Activated effector memory CD4-positive, alpha-beta T cell treated with anti-CD3 and anti-CD28 coated beads, Interleukin-2, amount 50 U/mL, for 16 hours (primary cell): ENCODE results near the gene SORCS2.

Experiments used
- DNase-seq: peaks from one replicate; pipeline ENCODE4 v3.0.0-alpha.2; 2020

SORCS2 gene

DNA sequence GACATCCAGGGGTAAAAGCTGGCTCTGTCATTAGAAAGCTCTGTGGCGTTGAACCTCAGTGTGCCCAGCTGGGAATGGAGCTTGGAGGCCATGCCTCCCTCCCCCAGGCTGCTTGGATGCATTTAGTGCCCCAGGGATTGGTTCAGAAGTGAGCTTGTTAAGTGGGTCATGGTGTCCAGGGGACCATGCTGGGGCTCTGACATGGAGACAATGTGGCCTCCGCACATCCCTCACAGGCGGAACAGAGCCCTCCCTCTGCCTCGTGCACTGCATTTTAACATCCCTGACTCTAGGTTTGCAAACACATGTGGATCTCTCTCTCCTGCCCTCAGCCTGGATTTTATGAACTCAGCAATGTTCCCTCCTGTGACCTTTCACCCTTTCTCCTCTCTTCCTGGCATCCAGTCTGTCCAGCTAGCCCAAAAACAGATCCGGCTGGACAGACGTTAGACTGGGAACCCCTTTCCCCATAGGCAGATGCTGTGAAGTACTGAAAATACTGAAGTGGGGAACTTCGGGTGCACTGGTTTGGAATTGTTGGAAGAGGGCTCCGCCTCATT is 81.5 kb downstream of the SORCS2 start:
- no peak for DNase-seq

DNA sequence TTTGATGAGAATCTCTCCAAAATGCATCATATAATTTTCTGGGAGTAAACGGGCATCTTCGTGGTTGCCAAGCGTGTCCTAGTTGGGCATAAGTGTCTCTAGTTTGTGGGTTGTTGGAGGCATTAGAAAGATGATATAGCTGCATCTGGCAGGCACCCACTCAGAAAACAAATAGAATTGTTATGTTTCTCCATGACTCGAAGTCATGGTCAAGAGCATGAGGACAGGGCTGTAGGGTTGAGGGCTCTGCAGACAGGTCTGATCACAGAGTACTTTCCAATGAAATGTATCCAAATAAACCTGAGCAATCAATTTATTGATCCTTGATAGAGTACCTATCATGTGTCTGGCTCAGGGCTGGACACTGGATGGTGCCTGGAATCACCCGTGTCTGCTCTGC is 82.7 kb downstream of the SORCS2 start:
- DNase-seq, result no peak

DNA sequence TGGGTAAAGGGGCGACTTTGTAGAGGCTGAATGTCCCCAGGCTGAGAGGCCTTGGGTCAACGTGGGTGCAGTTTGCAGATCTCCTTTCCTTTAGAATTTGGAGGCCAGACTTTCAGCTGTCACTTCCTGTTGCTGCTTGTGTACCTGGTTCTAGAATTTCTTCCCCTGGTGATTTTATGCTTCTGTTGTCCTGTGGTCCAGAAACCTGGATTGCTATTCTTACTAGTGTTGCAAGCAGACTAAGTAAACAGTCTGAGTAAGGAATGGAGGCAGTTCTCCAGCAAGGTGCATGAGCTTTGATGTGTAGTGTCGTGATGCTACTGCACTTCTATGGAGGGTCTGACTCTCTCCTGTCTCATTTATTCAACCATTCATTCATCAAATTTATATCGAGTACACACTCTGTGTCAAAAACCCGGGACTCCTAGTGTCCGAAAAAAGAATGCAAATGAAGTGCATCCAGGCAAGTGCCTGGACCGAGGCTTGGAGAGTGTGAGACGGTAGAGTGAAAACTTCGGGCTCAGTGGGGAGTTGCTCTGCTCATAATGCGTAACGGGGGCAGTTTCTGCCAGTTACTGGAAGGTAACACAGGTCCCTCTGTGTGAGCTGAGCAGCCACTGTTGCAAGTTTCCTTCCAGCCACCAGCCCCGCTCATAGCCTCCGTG is 83.3 kb downstream of the SORCS2 start:
- no peak for DNase-seq

DNA sequence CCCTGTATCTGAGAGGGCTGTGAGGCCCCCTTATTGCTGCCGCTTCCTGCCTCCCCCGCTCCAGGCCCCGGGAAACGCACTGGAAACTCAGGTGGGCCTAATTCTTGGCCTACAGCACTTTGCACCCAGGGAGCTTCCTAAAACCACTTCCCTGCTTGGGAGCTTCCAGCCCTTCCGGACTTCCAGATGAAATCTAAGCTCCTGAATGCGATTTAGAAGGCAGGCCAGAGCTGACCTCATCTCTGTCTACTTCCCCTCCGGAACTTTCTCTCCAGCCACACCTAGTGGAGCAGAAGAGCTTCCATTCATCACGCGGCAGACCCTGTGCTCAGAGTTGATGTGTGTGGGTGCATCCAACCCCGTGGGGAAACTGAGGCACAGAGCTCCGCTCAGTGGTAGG is 84.2 kb downstream of the SORCS2 start:
- no peak for DNase-seq

DNA sequence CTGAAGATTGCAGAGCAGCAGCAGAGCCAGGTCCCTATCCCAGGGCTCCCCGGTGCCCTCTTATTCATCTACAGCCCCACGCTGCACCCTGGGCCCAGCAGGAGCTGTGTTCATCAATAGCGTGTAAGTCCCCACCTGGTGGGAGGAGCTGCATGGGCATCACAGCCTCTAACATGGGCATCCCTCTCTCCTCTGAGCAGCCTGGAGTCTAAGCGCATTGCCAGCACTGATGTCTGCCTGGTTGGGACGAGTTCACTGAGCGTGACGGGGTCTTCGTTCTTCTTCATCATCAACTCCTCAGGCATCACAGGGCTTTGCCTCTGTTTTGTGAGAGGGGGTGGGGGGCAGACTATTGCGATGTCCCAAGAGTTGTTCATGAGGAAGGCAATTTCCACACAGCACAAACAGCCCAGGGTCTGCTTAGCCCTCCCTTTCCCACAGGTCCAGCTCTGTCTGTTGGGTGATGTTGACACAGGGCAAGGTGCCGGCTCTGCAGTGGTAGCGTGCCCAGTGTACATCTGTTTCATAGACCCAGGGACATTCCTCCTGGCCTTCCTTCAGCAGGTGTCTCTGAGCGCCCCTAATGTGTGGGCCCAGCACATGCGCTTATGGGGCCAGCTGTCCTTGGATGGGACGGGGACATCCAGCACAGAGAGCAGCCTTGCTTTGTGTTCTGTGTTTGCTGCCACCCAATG is 85.9 kb downstream of the SORCS2 start:
- DNase-seq, result no peak

DNA sequence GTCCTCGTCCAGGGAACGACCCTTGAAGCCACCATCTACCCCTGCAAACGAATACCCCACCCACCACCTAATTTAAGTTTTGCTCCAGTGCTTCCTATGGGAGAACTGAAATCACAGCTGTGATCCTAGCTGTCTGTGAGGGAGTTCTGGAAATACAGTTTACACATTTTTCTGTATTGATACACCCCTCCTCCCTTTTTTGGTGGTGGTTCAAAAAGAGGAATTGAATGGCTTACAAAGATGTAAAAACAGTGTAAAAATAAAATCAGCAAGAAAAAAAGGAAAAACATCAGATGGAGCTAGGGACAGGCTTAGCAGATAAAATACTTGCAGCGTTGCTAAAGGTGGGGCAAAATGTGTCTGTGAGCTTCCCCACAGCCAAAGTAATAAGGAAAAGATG is 86.6 kb downstream of the SORCS2 start:
- DNase-seq, result no peak

DNA sequence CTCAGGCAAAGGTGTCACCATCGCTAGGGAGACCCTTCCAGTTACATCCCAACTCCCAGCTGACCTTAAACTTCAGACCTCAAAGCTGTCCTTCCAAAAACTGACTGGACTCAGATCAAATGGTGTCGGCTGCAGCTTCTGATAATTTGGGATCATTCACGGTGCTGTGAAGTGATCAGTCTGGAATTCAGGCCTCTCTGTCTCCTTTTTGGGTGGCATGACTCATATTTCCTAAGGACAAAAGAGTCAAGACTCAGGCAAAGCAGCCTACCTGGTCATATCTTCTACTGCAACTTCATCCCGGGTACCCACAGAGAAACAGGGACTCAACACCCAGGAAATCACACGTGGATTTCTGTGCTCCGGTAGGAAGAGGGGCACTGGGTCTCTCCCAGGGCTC is 87.6 kb downstream of the SORCS2 start:
- DNase-seq, result no peak

DNA sequence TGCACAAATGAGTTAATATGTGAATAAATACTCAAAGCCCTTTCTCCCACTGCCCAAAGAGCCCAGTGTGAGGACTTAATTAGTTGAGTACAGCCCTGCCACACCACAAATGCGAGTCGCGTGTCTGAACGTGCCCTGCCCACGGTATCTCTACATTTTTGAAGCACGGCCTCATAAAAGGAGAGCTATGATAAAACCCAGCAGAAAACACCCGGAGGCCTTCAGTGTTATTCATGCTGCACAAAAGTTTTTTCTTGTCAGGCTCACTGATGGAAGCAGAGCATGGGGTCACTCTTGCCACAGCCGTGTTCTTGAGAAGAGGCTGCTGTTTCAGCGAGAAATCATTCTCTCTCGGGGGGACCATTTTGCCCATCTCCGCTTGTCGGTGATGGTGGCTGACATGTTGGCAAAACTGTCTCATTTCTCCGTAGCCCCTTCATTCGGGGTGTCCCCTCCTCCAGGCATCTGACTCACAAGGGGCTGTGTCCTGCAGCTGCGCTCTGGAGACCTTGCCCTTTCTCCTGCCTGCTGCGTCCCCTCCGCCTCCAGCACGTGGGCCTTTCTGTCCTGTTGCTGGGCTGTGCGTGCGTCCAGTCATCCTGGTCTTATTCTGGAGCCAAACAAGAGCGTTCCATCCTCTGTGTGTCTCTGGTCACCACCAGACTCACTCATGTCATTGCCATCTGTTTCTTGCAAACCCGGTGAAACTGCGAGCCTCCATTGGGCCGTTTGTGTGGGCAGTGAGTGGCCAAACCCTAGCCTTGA is 88.8 kb downstream of the SORCS2 start:
- no peak for DNase-seq

DNA sequence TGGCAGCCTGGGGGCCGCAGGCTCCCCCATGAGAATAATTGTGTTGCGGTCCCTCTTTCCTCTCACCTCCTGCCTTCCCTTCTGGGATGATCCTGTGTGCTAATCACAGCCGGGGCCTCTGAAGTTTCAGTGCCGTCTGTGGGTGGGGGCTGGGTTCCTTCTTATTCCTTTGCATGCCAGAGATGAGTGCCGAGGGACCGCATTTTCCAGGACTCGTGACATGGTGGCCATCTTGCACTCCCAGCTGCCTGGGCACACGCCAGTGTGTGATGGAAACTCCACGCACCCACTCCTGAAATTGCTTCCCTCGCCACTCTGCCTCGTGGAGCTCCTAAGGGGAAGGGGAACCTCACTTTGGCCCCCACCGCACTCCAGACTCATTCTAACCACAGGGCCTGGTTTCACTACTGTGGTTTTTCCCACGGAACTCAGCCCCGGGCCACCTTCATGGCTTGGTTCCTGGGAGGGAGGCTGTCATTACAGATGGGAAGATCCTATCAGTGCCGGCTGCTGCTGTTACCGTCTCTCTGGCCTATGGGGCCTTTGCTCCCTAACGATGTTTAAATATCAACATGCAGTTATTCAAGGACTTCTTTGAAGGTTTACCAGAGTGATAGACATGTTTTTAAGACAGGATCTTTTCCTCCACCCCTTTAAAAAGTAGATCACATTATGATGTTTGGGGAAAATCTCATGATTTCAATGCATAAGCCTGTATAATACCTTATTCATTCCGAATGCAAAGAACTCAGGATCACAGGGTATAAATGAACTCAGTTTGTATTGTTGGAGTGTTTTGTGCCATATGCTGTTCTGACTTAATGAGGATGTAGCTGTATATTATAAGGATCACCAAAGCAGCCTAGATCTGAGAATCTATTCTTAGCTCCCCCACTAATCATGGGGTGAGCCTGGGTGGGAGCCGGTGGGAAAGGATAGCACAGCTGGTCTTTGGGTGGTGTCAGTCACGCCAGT is 89.6 kb downstream of the SORCS2 start:
- no peak for DNase-seq

DNA sequence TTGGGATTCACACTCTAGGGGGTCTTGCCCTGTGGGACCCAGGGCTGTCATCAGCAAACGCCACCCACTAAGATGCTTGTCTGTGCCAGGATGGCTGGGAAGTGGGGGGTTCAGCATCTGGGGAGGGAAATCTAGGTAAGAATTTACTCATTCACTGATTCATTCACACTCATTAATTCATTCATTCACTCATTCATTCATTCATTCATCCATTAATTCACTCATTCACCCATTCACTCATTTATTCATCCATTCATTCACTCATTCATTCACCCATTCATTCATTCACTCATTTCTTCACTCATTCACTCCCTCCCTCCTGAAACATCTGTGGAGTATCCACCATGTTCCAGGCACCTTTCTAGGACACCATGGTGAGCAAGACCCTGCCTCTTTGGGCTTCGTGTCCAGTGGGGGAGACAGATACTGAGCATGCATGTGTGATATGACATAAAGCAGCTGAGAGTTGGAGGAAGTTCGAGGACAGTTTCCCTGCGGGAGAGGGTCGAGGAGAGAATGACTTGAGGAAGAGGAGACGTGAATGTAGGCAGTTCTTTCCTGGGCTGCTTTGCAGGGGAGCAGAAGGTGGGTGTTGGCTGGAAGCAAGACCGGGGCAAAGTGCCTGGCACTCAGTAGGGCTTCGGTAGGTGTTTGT is 90.6 kb downstream of the SORCS2 start:
- DNase-seq, result no peak

DNA sequence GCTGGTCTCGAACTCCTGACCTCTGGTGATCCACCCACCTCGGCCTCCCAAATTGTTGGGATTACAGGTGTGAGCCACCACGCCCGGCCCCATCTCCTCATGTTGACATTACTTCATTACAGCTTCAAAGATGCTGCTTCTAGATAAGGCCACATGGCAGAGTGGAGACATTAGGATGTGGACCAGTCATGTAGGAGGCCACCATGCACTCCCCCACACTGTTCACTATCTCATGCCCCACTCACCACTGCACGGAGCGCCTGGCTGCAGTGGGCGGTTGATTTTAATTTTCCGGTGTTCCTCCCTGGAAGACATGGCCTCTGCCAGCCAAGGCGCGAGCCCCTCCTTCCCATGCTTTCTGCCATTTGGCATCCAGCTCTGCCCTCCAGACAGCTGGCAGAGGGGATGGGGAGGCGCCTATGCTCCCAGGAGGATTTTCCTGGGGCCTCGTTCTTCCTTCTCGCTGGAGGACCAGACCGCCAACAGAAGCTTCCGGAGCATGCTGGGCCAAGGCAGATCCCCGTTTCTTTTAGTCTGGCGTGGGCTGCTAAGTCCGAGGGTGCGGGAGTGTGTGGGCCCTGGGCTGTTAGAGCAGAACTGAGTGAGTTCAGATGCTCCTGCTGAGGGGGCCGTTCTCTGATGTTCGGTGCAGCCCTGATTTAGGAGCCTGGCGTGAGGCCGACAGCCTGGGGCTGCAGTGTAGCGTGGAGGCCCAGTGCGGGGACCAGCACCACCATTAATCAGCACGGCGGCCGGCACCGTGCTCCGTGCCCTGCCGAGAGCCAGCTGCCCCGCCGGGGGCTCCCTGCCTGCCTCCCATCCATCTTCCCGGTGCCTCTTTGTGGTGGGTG is 93.1 kb downstream of the SORCS2 start:
- no peak for DNase-seq

DNA sequence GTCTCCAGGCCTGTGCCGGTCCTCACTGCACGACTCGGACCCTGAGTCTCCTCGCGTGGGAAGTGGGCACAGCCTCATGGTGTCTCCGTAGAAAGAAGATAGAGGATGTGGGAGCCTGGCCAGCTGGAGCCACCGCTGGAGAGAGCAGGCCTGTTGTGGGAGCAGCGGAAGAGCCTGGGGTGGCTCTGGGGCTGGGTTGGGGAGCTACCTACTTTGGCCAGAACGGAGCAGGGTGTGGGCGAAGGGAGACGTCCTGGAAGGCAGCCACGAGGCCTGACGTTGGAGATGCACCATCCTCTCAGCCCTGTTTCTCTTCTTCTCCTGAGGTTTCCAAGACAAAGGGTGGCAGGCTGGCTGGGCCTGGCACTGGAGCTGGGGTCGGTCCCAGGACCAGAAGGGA is 93.8 kb downstream of the SORCS2 start:
- DNase-seq, result no peak

DNA sequence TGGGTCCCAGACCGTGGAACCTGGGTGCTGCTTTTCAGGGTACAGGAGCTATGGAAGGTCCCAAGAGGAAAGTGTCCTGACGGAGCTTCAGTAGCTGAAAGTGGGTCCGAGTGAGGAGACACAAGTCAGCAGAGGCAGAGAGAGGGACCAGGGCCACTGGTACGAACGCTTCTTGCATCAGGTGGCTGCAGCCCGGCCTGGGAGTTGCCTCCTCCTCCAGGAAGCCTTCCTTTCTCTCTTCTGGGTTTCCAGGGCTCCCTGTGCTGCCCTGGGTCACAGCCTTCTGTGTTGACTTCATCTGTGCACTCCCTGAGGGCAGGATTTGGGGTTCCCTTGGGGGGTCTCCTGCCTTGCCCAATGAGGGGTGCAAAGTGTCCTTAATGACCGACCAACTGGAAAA is 94.5 kb downstream of the SORCS2 start:
- no peak for DNase-seq

DNA sequence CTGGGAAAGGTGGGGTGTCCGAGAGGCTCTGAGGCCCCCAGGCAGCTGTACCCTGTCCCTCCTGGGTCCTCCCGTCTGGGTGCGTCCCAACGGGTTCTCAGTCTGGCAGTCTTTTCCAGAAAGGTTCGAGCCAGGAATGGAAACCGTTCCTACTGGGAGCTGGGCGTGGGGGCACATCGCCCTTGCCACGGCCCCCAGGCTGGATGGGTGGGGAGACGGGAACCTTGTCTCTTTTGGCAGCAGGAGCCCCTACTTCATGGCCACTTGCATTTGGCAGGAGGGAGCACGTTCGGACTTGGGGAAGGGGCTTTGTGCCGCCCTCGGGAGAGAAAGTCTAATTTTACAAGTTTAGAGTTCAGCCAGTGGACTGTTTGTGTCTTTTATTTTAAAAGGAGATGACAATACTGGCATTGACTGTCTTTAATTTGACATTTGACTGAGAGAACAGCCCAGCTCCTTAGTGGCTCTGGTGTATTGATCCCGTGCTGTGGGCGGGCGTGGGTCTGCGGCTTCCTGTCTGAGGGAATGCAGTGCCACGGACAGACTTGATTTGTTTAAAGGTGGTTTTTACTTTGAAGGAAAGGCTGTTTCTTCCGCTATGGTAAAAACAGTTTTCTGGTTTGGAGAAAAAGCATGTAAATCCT is 95.1 kb downstream of the SORCS2 start:
- no peak for DNase-seq

DNA sequence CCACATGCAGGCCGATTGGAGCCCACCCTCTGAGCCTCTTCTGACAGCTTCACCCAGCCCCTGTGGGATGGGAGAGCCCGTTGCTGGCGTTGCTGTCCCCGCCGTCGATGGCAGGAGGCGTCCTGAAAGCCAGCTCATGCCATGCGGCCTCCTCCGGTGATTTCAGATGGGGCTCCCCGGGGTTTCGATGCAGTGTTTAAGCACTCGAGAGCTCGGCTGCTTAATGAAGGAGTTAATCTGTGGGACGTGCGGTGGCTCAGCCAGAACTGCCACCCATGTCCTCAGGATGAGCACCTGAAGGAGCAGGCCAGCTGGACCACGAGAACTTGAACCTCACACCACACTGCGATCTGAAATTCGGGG is 95.6 kb downstream of the SORCS2 start:
- DNase-seq, result no peak

DNA sequence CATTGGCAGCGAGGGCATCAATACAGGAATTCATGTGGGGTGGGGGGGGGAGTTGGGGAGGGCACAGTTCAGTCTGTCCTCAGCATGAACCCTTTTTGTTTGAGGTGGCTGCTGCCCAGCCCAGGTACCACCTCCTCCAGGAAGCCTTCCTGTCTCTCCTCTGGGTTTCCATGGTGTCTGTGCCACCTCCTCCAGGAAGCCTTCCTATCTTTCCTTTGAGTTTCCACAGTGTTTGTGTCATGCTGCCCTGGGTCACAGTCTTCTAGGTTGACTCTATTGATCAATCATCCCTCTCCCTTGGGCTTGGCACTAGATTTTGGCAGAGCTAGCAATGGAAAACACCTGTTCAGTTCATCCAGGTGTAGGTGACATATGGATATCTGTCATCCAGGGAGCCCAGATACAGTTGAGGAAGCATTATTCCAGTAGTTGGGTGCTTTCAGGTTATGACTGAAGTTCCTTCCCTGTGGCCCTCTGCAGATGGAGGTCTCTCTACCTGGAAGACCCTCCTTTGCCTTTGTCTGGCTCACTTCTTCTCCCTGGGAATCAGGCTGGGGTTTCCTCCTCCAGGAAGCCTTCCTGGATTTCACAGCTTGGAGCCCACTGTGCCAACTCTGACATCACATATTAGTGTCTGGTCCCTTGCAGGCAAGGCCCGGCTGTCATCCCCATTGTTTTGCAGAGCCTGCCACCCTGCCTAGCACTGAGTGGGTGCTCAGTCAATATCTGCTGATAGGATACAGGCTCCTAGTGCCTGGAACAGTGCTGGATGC is 96.6 kb downstream of the SORCS2 start:
- no peak for DNase-seq

DNA sequence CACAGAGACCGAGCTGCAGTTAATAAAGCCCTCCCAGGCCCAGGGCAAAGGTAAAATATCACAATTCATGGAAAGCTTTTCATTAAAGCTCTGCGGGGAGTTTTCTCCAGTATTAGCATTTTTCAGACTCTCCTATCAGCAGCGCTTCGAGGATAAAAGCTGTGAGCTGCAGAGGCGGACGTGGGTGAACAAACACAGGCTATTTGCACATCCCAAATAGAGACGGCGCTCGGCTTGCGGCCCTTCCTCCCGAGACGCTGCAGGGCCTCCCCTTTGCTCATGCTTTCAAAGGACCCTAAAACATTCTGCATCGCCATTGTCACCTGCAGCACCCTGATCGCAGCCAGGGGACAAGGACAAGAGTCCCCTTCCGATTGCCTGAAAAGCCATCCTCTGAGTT is 97.3 kb downstream of the SORCS2 start:
- DNase-seq, result no peak

DNA sequence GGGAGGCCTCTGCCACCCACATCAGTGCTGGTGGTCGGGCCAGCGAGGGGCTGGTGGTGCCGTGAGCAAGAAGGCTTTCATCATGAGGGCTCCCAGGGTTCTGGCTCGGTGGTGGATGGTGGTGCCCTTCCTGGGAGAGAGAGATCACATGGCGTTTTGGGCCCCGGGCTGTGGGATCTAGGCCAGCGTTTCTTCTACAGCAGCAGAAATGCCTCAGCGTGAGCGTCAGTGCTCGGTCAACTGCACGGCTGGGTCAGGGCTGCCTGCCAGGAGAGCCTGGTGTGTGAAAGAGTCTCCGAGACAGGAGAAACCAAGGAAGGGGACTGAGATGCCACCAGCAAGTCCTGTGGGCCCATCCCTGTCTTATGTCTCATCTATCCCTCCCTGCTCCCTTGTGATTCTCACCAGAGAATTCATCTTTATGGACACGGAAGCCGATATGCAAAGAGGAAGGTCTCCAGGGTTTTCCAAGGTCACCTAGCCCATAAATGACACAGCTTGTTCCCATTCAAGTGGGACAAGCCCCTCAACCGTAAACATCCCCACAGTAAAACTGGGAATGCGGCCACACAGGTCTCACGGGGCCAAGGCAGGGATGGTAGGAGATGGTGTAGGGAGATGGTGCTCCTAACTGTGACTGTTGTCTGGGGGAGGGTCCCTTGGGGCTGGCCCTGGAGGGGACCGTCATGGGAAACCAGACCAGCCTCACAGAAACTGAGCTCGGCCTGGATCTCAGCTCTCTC is 99.2 kb downstream of the SORCS2 start:
- no peak for DNase-seq

DNA sequence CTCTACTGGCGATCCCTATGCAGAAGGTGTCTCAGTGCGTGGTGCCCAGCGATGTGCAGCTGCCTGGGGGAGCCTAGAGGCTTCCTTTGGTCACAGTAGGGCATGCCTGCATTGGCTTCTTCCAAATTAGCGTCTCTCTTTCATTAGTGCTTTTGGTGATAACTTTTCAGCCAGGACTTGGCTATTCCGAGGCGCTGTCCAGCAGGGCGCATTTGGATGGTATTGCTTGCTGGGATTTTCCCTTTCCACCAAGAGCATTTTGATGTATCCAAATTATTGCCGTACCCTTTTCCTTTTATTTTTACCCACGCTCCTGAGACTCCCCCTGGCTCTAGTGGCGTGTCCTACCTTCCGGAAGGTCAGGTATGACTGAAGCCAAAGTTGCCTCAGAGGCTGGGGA is 101.4 kb downstream of the SORCS2 start:
- DNase-seq, result no peak
